ENCODE measurements around the gene GOLGA6B. TPM values are rescaled to one million over a fixed set of nuclear protein-coding genes. Genes with fewer than 3 reads are reported as not detected.

GOLGA6B gene
- total RNA-seq, 1 experiment from 2014 or later: 0.10 TPM

- Histone ChIP-seq H2AFZ (ENCODE audit: low read depth, low read length, poor library complexity, severe bottlenecking) (peak overlapping the region; percentile 87), H3K27ac (ENCODE audit: low read depth, low read length) (peak overlapping the region; percentile 87), H4K20me1 (ENCODE audit: insufficient read depth) (no peaks in the 10 kb centered on the region), H3K9me2 (ENCODE audit: insufficient read depth) (no peaks in the 10 kb centered on the region), H3K36me3 (ENCODE audit: control insufficient read depth in 1 of 2, insufficient read depth in 2 of 2, low read length in 2 of 2) (no peaks in the 10 kb centered on the region), H3K4me1 (ENCODE audit: control insufficient read depth in 1 of 2, insufficient read depth in 2 of 2, low read length in 2 of 2) (peaks cover 8 to 10% of the 10 kb centered on the region in 2 experiments; a peak in 3 of 4 replicates), H3K27me3 (ENCODE audit: insufficient read depth, low read length) (peaks cover 4% of the 10 kb centered on the region; the same call in 1 of the 2 replicates), H3K9ac (ENCODE audit: low read length) (peak overlapping the region; percentile 89), H3K4me2 (ENCODE audit: low read length) (peak overlapping the region; percentile 81), H3K79me2 (ENCODE audit: insufficient read depth, low read length) (0 out of 2 replicates have a peak, but pooled peaks cover 9% of the 10 kb centered on the region), H3K4me3 (replicated peaks in 1 of 2; ENCODE audit: low read depth in 1 of 2, low read length in 2 of 2) (peak overlapping the region; percentile 64 to 75), H3K9me3 (ENCODE audit: control insufficient read depth in 1 of 2, insufficient read depth in 1 of 2, low read depth in 1 of 2, low read length in 2 of 2) (no peaks in the 10 kb centered on the region)
- TF ChIP-seq MAX (IDR thresholded peaks at IDR 0.05) (peak; percentile 9; the same call in 1 of the 2 replicates), CEBPB (IDR thresholded peaks at IDR 0.05; ENCODE audit: low read depth) (no peak)
- TF ChIP-seq, protein P1, sequence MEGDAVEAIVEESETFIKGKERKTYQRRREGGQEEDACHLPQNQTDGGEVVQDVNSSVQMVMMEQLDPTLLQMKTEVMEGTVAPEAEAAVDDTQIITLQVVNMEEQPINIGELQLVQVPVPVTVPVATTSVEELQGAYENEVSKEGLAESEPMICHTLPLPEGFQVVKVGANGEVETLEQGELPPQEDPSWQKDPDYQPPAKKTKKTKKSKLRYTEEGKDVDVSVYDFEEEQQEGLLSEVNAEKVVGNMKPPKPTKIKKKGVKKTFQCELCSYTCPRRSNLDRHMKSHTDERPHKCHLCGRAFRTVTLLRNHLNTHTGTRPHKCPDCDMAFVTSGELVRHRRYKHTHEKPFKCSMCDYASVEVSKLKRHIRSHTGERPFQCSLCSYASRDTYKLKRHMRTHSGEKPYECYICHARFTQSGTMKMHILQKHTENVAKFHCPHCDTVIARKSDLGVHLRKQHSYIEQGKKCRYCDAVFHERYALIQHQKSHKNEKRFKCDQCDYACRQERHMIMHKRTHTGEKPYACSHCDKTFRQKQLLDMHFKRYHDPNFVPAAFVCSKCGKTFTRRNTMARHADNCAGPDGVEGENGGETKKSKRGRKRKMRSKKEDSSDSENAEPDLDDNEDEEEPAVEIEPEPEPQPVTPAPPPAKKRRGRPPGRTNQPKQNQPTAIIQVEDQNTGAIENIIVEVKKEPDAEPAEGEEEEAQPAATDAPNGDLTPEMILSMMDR (IDR thresholded peaks at IDR 0.05 in 2 of 3, conservative IDR thresholded peaks at IDR 0.05 in 1 of 3; ENCODE audit: borderline replicate concordance in 1 of 3, insufficient read depth in 1 of 3, low read depth in 2 of 3, low read length in 2 of 3): peak in 1 of 3 experiments; percentile 2; a peak in 1 of 6 replicates
- TSS peak; percentile 98 for BruUV-seq (replicated peaks)
- ChIA-PET CTCF (interaction anchor here (1.0 to 2.9 kb wide), 3 partner anchors 10 to 37 kb away, joined by 3 to 12 read pairs (median 5); no protein-coding TSS in a partner anchor), POLR2A (interaction anchor here (1.0 to 2.1 kb wide), 2 partner anchors 7 to 11 kb away, joined by 4 to 5 read pairs; no protein-coding TSS in a partner anchor), RAD21 (ENCODE audit: low non-redundant PET in 1 of 2, low total read pairs in 2 of 2, uncharacterized antibody in 2 of 2, unreplicated experiment in 2 of 2) (interaction anchor here in 1 of 2 experiments (0.5 kb wide), 1 partner anchor 1363 kb away, joined by 3 read pairs; no protein-coding TSS in a partner anchor)
- intact Hi-C loops (cut with micrococcal nuclease): no loop called here
- peak; percentile 1; the same call in 1 of the 2 replicates for ATAC-seq
- DNase-seq (ENCODE audit: low read depth, low spot score): no peak
These were observed 30.9 kb downstream of the GOLGA6B start for GRCh38 chr15:72685301-72685924.
